ENCODE data around the gene ELP2. TPM values are rescaled to one million over a fixed set of nuclear protein-coding genes. Genes with fewer than 3 reads are reported as not detected.
A peak's percentile ranks its signal among the peaks of the same experiment; 100 is the strongest.
"Not testable (repeated sequence)": the region's sequence is repeated elsewhere in the genome, so short reads cannot be mapped to it uniquely, and the experiment has no call there.

Gene ELP2
- total RNA-seq, 1 donor from 2014 or later, result 72.9 TPM

DNA sequence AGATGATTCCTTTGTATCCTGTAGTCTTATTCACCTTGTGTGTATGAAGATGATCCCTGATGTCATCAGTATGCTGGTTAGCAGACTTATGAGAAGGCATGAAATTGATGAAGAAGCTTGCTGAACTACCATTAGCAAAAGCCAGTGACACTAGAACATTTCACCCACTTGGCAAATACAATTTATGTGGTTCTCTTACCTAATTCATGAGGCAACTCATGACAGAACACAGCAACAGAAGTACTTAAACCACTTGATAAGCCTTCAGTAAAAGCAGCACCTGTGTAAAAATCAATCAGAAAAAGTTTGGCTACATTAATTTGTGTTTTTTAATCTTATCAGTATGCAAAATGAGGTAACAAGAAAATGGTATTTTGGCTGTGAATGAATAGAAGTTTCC lies 17.4 kb upstream of the ELP2 start:
- DNase-seq (ENCODE audit: low read depth), result no peak
- Histone ChIP-seq H3K27me3 (ENCODE audit: control insufficient read depth, insufficient read depth, low read length) (no peaks in the 10 kb centered on the region), H3K4me3 (ENCODE audit: low read depth, low read length) (no peak overlapping the region), H3K36me3 (ENCODE audit: control insufficient read depth, insufficient read depth, low read length) (peaks cover 19% of the 10 kb centered on the region)
- no peak for FAIRE-seq
- TF ChIP-seq, protein P1, sequence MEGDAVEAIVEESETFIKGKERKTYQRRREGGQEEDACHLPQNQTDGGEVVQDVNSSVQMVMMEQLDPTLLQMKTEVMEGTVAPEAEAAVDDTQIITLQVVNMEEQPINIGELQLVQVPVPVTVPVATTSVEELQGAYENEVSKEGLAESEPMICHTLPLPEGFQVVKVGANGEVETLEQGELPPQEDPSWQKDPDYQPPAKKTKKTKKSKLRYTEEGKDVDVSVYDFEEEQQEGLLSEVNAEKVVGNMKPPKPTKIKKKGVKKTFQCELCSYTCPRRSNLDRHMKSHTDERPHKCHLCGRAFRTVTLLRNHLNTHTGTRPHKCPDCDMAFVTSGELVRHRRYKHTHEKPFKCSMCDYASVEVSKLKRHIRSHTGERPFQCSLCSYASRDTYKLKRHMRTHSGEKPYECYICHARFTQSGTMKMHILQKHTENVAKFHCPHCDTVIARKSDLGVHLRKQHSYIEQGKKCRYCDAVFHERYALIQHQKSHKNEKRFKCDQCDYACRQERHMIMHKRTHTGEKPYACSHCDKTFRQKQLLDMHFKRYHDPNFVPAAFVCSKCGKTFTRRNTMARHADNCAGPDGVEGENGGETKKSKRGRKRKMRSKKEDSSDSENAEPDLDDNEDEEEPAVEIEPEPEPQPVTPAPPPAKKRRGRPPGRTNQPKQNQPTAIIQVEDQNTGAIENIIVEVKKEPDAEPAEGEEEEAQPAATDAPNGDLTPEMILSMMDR (IDR thresholded peaks at IDR 0.05; ENCODE audit: insufficient read depth, low read length, severe bottlenecking), result no peak

DNA sequence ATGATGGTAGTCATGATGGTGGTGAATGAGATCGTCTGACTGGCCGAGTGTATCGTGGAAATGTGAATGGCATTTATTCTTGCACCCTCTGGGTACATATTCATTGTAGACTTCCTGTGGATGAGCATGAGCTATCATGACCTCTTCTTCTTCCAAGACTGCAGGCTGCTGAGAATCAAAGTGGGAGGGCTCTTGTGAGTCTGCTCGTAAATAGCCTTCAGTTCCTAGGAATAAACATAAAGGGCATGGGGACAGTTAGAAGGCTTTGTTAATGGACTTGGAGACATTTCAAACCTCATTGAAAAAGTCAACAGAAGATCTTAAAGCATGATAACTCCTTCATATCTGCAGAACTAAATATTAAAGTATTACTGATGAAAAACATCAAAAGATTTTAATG lies 15.4 kb upstream of the ELP2 start:
- TF ChIP-seq, protein P1 (IDR thresholded peaks at IDR 0.05; ENCODE audit: insufficient read depth, low read length, severe bottlenecking), result no peak
- FAIRE-seq (no peak), DNase-seq (ENCODE audit: low read depth) (no peak)
- H3K4me3 ChIP-seq (ENCODE audit: low read depth, low read length), result no peak overlapping the region
- H3K27me3 ChIP-seq (ENCODE audit: control insufficient read depth, insufficient read depth, low read length), result no peaks in the 10 kb centered on the region
- H3K36me3 ChIP-seq (ENCODE audit: control insufficient read depth, insufficient read depth, low read length), result peaks cover 21% of the 10 kb centered on the region

DNA sequence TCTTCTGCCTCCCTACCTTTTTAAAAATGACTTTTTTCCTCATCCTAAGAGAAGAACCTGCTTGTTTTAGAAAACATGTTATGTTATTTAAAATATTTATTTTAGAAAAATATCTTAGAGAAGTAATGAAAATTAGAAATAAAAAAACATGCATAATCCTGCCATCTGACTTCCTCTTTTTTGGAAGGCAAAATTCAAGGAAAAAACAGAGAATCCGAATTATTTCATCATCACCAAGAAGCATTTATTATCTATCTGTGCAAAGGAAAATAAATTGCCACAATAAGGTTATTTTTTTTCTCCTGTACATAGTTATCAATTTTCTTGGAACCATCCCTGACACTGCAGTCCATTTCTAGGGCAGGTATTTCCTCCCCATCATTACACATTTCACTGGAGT lies 15.0 kb upstream of the ELP2 start:
- DNase-seq (ENCODE audit: low read depth), result no peak
- TF ChIP-seq, protein P1 (IDR thresholded peaks at IDR 0.05; ENCODE audit: insufficient read depth, low read length, severe bottlenecking), result no peak
- FAIRE-seq, result no peak
- no peak overlapping the region for H3K4me3 ChIP-seq (ENCODE audit: low read depth, low read length)
- peaks cover 21% of the 10 kb centered on the region for H3K36me3 ChIP-seq (ENCODE audit: control insufficient read depth, insufficient read depth, low read length)
- H3K27me3 ChIP-seq (ENCODE audit: control insufficient read depth, insufficient read depth, low read length), result no peaks in the 10 kb centered on the region

DNA sequence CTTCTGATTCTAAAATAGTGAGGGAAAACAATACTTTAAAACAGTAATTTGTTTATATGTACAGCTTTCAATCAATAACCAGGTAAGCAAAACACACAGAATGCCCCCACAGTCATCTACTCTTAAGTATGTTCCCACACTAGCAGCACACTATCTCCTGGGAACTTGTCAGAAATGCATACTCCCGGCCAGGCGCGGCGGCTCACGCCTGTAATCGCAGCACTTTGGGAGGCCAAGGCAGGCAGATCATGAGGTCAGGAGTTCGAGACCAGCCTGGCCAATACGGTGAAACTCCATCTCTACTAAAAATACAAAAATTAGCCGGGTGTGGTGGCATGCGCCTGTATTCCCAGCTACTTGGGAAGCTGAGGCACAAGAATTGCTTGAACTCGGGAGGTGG lies 12.9 kb upstream of the ELP2 start:
- not testable (repeated sequence) for FAIRE-seq; H3K4me3 ChIP-seq (ENCODE audit: low read depth, low read length); DNase-seq (ENCODE audit: low read depth); H3K27me3 ChIP-seq (ENCODE audit: control insufficient read depth, insufficient read depth, low read length)
- H3K36me3 ChIP-seq (ENCODE audit: control insufficient read depth, insufficient read depth, low read length), result peaks cover 19% of the 10 kb centered on the region

DNA sequence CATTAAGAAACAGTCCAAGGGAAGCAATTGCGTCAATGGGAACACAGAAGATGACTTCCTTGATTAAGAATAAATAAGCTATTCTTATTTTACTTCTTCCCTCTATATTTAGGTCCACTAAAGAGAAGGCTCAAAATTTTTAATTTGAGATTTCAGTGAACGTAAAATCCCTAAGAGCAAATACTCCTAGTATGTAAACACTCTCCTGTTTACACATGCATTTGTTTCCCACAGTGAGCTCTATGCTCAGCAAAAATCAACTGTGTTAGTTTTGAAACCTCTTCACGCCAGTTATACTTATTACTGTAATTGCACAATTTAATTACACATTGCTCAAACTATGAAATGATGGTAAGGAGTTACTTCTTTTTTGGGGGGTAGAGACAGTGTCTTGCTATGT lies 9.4 kb upstream of the ELP2 start:
- DNase-seq (ENCODE audit: low read depth) (no peak), FAIRE-seq (no peak)
- no peaks in the 10 kb centered on the region for H3K27me3 ChIP-seq (ENCODE audit: control insufficient read depth, insufficient read depth, low read length)
- TF ChIP-seq, protein P1 (IDR thresholded peaks at IDR 0.05; ENCODE audit: insufficient read depth, low read length, severe bottlenecking), result no peak
- no peak overlapping the region for H3K4me3 ChIP-seq (ENCODE audit: low read depth, low read length)
- peaks cover 17% of the 10 kb centered on the region for H3K36me3 ChIP-seq (ENCODE audit: control insufficient read depth, insufficient read depth, low read length)

DNA sequence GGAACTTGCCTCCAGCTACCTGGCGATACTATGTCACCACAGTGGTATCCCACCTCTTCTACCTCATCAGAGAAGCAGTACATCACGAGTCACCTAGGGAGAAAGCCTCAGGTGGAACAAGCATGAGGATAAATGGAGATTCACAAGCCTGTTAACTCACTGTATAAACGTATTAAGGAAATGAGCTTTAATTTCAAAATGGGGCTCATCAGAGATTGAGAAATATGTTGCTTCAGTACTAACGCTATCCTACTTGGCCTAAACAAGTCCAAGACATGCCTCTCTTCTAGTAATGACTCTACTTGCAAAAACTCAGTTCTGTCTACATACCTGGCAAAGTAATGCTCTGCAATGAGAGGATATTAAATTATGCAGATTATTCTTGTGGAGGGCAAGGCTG lies 4.9 kb upstream of the ELP2 start:
- no peaks in the 10 kb centered on the region for H3K27me3 ChIP-seq (ENCODE audit: control insufficient read depth, insufficient read depth, low read length)
- peaks cover 14% of the 10 kb centered on the region for H3K36me3 ChIP-seq (ENCODE audit: control insufficient read depth, insufficient read depth, low read length)
- no peak overlapping the region for H3K4me3 ChIP-seq (ENCODE audit: low read depth, low read length)
- DNase-seq (ENCODE audit: low read depth) (peak; percentile 93), FAIRE-seq (no peak)
- TF ChIP-seq, protein P1 (IDR thresholded peaks at IDR 0.05; ENCODE audit: insufficient read depth, low read length, severe bottlenecking), result no peak

Measured in bronchial epithelial cell (primary cell).